WERI-Rb-1 (cell line): ENCODE measurements around the gene RASA3.

Experiments
- DNase-seq: peaks from one replicate; pipeline ENCODE4 v3.0.0-alpha.2; 2020
- H3K27ac ChIP-seq: fragments of 250-450 bp; sonication (Bioruptor Pico); 2 replicates; pipeline ENCODE4 v1.5.1; 2020; ENCODE audit warnings: mild to moderate bottlenecking, moderate library complexity
- H3K27me3 ChIP-seq: fragments of 250-450 bp; sonication (Bioruptor Pico); 2 replicates; pipeline ENCODE4 v1.5.1; 2021; ENCODE audit warnings: mild to moderate bottlenecking, low read depth, moderate library complexity; ENCODE audit not compliant: insufficient read depth, severe bottlenecking
- H3K36me3 ChIP-seq: fragments of 250-450 bp; sonication (Bioruptor Pico); 2 replicates; pipeline ENCODE4 v1.5.1; 2020; ENCODE audit warnings: mild to moderate bottlenecking, moderate library complexity
- H3K4me3 ChIP-seq: 2 replicates; pipeline ENCODE4 v1.5.1; 2011; ENCODE audit warnings: low read depth, mild to moderate bottlenecking, control low read depth, low read length
- H3K9me3 ChIP-seq: fragments of 250-450 bp; sonication (Bioruptor Pico); 2 replicates; pipeline ENCODE4 v1.5.1; 2021; ENCODE audit warnings: mild to moderate bottlenecking, moderate library complexity; ENCODE audit not compliant: severe bottlenecking
- CTCF ChIP-seq: IDR thresholded peaks from 2 replicates; pipeline ENCODE4 v1.5.1; 2011; ENCODE audit warnings: low read depth, mild to moderate bottlenecking, control low read depth, inconsistent platforms, low read length

RASA3 gene

DNA sequence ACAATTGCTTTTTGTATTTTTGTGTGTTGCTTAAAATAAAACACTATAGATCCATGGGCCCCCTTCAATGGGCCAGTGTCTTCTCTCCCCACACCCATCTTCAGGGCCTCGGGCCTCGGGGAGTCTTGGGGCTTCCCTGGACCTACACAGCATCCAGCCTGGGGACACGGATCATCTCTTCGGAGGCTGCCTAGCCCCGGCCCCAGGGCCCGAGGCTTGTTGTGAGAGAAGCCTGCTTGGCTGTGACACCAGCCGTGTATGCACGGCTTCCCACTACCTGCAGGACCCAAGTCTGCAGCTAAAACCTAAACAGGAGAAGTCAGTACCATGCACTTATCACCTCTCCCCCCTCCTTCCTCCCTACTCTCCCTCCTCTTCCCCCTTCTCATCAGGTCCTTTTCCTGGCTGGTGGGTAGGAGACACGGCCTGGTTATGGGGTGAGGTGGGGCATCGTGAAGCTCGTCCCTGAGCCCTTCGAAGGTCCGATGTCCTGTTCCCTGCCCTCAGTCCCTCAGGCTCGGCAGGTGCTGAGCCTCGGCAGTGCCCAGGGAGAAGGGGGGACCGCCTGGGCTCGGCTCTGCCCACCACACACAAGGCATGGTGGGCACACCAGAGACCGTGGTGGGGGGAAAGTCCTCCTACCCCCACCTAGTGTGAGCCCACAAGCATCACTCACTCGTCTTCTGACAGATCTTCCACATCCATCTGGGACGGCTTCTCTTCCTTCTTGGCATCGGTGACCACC, 168.0 kb downstream of the RASA3 start:
- H3K4me3 ChIP-seq, result no peak overlapping the region
- H3K36me3 ChIP-seq, result no peaks in the 10 kb centered on the region
- no peak for TF ChIP-seq CTCF
- H3K27me3 ChIP-seq, result peaks cover 19% of the 10 kb centered on the region
- H3K27ac ChIP-seq, result no peak overlapping the region
- DNase-seq, result no peak
- H3K9me3 ChIP-seq, result peaks cover 45% of the 10 kb centered on the region

DNA sequence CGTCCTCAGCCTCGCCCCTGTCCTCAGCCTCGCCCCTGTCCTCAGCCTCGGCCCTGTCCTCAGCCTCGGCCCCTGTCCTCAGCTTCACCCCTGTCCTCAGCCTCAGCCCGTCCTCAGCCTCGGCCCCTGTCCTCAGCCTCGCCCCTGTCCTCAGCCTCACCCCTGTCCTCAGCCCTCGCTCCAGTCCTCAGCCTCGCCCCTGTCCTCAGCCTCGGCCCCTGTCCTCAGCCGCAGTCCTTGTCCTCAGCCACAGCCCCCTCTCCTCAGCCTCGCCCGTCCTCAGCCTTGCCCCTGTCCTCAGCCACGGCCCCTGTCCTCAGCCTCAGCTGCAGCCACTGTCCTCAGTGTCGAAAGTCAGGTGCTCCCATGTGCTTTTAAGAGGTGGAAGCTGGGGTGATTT, 169.0 kb downstream of the RASA3 start:
- DNase-seq, result no peak
- no peaks in the 10 kb centered on the region for H3K36me3 ChIP-seq
- peaks cover 55% of the 10 kb centered on the region for H3K9me3 ChIP-seq
- H3K27me3 ChIP-seq, result peaks cover 19% of the 10 kb centered on the region
- H3K27ac ChIP-seq, result no peak overlapping the region
- TF ChIP-seq CTCF, result no peak
- no peak overlapping the region for H3K4me3 ChIP-seq

DNA sequence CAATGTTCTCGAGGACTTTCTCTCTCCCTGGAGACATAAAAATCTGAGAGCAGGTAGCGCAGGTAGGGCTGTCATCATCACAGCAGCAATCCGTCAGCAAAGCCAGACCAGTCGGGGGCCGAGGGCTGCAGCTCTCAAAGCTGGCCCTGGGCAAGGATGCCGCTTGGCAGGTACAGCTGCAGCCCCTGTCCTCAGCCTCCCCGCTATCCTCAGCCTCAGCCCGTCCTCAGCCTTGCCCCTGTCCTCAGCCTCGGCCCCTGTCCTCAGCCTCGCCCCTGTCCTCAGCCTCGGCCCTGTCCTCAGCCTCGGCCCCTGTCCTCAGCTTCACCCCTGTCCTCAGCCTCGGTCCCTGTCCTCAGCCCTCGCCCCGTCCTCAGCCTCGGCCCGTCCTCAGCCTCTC, 169.4 kb downstream of the RASA3 start:
- no peak for TF ChIP-seq CTCF
- Histone ChIP-seq H3K9me3 (peaks cover 59% of the 10 kb centered on the region), H3K36me3 (no peaks in the 10 kb centered on the region)

GRCh38 chr13:113962386-113962785, 170.0 kb downstream of the RASA3 start:
- Histone ChIP-seq H3K4me3 (no peak overlapping the region), H3K27ac (no peak overlapping the region), H3K27me3 (peaks cover 19% of the 10 kb centered on the region), H3K9me3 (peaks cover 54% of the 10 kb centered on the region), H3K36me3 (no peaks in the 10 kb centered on the region)
- TF ChIP-seq CTCF, result no peak
- no peak for DNase-seq

More for the DNA sequence above, 169.4 kb downstream of the RASA3 start:
- no peak overlapping the region for H3K27ac ChIP-seq
- no peak overlapping the region for H3K4me3 ChIP-seq
- DNase-seq, result no peak
- H3K27me3 ChIP-seq, result peaks cover 19% of the 10 kb centered on the region

DNA sequence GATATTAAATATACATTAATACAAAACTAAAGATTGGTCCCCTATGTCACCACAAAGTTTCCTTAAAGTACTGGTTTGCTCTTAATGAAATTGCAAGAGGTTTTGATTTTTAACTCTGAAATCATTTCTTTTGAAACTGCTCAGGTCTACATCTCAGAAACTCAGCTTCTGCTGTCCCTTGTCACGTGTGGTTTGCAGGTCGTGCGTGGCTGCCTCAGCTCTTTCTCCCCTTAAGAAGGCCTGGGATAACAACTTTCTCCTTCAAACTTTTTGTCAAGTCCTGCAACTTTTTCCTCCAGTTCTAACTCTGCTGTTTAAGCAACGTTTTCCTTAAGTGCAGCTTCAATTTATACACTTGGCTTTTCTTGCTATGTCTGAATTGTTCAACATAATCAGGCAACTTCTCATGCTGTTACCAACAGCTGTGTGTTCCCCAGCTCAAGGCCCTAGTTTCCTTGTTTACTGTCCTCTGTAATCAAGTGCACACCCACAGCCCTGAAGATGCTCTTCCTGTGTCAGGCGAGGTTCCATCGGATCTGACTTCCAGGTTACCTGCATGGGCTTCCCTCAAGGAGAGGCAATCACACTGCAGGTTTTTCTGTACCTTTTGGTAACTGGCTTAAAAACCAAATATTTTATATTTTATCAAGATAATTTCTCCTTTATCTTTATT, 172.0 kb downstream of the RASA3 start:
- Histone ChIP-seq H3K27ac (no peak overlapping the region), H3K4me3 (no peak overlapping the region), H3K36me3 (no peaks in the 10 kb centered on the region), H3K9me3 (peaks cover 54% of the 10 kb centered on the region), H3K27me3 (peaks cover 19% of the 10 kb centered on the region)
- no peak for TF ChIP-seq CTCF
- DNase-seq, result no peak
